Fibroblast of the aortic adventitia (primary cell): ENCODE measurements around the gene ZXDC. TPM values are rescaled to one million over a fixed set of nuclear protein-coding genes. Genes with fewer than 3 reads are reported as not detected.

Source experiments
- DNase-seq: peaks from one replicate; pipeline ENCODE4 v3.0.0-alpha.2; 2010; ENCODE audit warnings: low read depth
- H3K4me3 ChIP-seq: 2 replicates; pipeline ENCODE4 v1.5.1; 2011; ENCODE audit warnings: low read depth, mild to moderate bottlenecking, control low read depth, low read length, moderate library complexity
- total RNA-seq: library from RNA; depleted of rRNA; stranded (reverse); fragments of >200 nt; gene quantifications from 2 replicates; pipeline ENCODE4 v1.2.3, GENCODE V29; 2012; ENCODE audit warnings: low replicate concordance
- TF ChIP-seq, protein P1 (sequence below): IDR thresholded peaks from 2 replicates; pipeline ENCODE4 v1.5.1; 2011; ENCODE audit warnings: mild to moderate bottlenecking, low read length, control low read depth, inconsistent platforms; ENCODE audit not compliant: insufficient read depth

Gene ZXDC
- total RNA-seq, 1 donor: 26.7 TPM

DNA sequence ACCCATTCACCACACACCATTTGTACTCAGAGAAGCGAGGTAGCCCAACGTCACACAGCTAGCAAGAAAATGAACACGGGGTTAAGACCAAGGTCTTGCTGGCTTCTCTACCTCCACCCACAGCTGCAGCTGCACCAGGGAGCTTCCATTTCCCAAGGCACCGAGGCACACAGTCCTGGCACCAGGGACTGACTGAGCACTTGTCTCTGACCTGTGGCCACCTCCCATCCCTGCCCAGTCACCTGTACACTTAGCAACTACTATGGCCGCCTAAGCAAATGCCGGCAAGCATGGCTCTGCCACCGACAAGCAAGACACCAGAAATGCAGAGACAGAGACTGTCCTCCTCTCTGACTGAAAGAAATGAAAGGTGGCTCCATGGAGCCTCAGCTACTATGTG, 15.3 kb downstream of the ZXDC start:
- no peak overlapping the region for H3K4me3 ChIP-seq
- no peak for DNase-seq
- TF ChIP-seq, protein P1, sequence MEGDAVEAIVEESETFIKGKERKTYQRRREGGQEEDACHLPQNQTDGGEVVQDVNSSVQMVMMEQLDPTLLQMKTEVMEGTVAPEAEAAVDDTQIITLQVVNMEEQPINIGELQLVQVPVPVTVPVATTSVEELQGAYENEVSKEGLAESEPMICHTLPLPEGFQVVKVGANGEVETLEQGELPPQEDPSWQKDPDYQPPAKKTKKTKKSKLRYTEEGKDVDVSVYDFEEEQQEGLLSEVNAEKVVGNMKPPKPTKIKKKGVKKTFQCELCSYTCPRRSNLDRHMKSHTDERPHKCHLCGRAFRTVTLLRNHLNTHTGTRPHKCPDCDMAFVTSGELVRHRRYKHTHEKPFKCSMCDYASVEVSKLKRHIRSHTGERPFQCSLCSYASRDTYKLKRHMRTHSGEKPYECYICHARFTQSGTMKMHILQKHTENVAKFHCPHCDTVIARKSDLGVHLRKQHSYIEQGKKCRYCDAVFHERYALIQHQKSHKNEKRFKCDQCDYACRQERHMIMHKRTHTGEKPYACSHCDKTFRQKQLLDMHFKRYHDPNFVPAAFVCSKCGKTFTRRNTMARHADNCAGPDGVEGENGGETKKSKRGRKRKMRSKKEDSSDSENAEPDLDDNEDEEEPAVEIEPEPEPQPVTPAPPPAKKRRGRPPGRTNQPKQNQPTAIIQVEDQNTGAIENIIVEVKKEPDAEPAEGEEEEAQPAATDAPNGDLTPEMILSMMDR: no peak

DNA sequence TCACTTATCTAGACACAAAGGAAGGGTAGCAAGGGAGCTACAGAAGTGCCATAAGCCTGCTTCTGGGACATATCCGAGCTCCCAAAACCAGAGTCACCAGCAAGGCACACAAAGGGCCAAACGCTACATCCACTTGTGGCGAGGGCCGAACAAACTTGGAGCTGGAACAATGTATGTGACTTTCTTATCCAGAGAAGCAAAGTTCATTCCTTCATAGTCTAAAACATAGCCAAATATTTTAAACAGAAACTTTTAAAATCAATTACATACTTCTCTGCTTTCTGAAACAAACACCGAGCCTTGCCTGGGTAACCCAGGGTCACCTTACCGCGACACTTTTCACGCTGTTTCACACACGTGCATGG, 15.9 kb downstream of the ZXDC start:
- H3K4me3 ChIP-seq: no peak overlapping the region
- TF ChIP-seq, protein P1: no peak
- DNase-seq: no peak

DNA sequence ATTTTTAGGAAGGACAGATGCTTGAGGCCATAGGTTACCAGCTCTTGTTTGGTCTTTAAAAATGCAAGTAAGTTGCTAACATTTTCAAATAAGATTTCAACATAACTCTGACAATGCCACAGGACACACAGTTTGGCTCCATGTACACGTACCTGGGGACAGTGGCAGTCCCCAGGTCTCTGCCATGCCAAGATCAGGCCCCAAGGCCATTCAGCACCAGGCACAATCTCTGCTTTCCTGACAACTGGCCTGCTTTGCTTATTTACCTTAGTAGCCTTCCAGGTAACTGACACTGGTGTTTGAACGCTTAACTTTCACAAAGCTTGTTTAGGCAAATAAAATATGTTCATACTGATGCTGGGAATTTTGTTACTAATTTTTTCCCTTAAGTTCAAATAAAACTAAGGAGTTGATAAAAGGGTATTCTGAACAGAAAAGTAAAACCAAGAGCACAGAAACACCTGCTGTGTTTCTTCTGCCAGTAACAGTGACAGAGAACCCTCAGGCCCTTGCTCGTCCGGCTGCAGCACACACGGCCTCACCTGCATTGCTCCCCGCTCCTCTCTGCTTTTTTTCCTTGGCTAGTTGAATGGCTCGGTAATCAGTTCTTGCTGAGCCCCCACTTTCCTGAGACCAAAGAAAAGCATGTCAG, 16.5 kb downstream of the ZXDC start:
- DNase-seq: no peak
- TF ChIP-seq, protein P1: no peak
- no peak overlapping the region for H3K4me3 ChIP-seq

DNA sequence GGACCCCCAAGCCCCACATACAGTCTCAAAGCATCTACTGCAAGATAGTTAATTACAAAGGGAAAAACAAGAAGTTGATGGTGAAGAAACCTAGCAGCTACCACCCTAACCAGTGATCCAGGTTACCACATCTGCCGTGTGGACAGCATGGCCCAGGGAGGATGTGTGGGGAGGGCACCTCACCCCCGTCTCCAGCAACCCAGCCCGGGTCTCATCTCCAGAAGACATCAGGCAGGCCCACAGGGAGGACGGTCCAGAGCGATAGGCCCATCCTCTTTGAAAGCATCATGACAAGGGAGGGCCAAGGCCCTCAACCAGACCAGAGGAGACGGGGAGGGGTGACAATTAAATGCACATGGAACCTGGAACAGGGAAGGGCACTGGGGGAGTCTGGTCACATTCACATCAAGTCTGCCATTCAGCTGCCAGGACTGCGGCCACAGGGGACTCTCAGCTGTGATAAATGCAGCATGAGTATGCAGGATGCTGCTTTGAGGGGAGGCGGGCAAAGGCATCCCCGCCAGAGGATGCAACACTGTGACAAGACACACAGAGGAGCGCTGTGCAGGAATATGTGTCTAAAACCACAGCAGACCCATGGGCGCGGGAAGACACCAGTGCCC, 18.8 kb downstream of the ZXDC start:
- DNase-seq: no peak
- no peak overlapping the region for H3K4me3 ChIP-seq
- TF ChIP-seq, protein P1: no peak

DNA sequence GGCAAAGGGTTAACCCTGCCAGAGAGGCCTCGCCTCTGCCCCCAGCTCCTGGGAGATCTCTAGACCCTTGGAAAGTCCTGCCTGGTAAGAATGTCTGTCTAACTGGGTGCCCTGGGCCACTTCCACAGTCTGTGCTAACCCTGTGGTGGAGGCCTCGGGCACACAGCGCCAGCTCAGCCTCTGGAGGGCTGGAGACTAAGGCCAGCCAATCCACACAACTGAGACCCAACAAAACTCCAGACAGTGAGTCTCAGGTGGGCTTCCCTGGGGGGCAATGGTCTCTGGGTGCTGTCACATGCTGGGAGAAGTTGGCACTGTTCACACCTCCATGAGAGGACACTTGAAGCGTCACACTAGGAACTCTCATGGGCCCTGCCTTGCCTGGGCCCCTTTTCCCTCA, 19.5 kb downstream of the ZXDC start:
- TF ChIP-seq, protein P1: no peak
- no peak overlapping the region for H3K4me3 ChIP-seq
- no peak for DNase-seq

DNA sequence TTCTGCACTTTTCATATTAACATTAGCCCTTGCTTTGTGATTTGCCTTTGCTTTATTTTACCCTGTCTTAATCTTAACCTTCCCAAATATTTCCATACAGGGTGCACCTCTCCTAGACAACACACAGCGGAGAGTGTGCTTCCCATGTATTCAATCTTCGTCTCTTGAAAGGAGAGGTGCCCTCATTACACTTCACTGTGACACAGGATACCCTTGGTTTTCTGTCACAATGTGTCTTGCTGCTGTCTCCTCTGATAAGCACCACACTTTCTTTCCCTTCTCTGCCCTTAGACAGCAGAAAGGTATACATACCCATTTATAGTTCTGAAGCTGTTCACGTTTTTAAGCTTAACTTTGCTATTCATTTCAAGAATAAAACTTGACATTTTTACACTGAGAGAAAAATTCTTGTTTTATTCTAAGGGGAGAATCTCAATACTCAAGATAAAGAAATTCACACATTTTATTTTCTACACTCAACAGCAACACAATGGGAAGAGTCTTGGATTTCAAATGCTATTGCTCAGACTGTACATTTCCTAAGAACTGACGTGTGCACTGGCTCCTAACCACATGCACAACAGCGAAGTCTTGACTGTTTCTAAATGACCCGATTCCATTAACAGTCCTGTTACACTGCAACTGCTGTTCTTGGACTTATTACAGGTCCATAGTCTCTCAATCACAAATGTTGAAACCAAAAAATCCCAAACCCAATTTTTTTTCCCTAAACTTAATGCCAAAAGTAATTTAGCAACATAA, 21.1 kb downstream of the ZXDC start:
- TF ChIP-seq, protein P1: no peak
- DNase-seq: peak; percentile 18
- H3K4me3 ChIP-seq: no peak overlapping the region
